ENCODE measurements around the gene THOC5. TPM values are rescaled to one million over a fixed set of nuclear protein-coding genes. Genes with fewer than 3 reads are reported as not detected.
"Not testable (repeated sequence)": the region's sequence is repeated elsewhere in the genome, so short reads cannot be mapped to it uniquely, and the experiment has no call there.

The THOC5 gene
- total RNA-seq, 2 experiments from 2014 or later, result 53.1 to 60.7 TPM

DNA sequence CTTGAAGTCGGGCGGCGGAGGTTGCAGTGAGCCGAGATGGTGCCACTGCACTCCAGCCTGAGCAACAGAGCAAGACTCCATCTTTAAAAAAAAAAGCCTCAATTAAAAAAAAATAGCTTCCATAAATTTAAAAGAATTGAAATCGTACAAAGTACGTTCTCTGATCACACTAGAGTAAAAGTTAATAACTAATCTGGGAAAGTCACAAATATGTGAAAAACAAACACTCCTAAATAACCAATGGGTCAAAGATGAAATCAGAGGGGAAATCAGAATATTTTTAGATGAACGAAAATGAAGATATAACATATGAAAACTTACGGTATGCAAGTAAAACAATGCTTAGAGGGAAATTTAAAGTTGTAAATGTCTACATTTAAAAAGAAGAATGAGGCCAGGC lies 53.7 kb downstream of the THOC5 start:
- ATAC-seq, result no peak
- ChIA-PET CTCF (no interaction called here), POLR2A (interaction anchor here (0.5 to 0.6 kb wide), 2 partner anchors 37 to 319 kb away, joined by 4 read pairs; no protein-coding TSS in a partner anchor)

DNA sequence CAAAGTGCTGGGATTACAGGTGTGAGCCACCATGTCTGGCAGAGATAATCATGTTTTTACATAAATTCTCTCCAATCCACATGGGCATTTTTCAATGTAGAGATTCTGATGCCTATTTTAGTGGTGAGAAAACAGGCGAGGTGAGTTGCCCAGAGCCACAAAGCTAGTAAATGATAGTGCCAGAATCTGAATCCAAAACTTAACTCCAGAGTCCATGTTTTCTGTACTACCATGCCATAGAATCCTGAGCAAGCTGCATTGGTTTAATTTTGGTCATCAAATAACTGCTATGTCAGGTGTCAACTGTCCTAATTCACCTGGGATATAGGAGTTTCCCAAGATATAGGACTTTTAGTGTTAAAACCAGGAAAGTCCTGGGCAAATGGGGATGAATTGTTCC lies 59.9 kb downstream of the THOC5 start:
- ATAC-seq (no peak), DNase-seq (no peak)
- Mint-ChIP-seq H3K9me3 (ENCODE audit: insufficient read depth) (peaks cover 8% of the 10 kb centered on the region), H3K27ac (no peak overlapping the region), H3K4me1 (ENCODE audit: low read depth) (no peaks in the 10 kb centered on the region), H3K4me3 (no peak overlapping the region), H3K27me3 (ENCODE audit: low read depth) (no peaks in the 10 kb centered on the region), H3K36me3 (ENCODE audit: low read depth) (peaks cover 11% of the 10 kb centered on the region)
- POLR2A ChIA-PET, result no interaction called here
- CTCF ChIA-PET, result no interaction called here

More for the DNA sequence above, 53.7 kb downstream of the THOC5 start:
- H3K9me3 Mint-ChIP-seq (ENCODE audit: insufficient read depth), result peaks cover 3% of the 10 kb centered on the region
- H3K4me3 Mint-ChIP-seq, result no peak overlapping the region
- no peaks in the 10 kb centered on the region for H3K27me3 Mint-ChIP-seq (ENCODE audit: low read depth)
- H3K4me1 Mint-ChIP-seq (ENCODE audit: low read depth), result no peaks in the 10 kb centered on the region
- H3K27ac Mint-ChIP-seq, result no peak overlapping the region
- DNase-seq, result no peak
- peaks cover 9% of the 10 kb centered on the region for H3K36me3 Mint-ChIP-seq (ENCODE audit: low read depth)

DNA sequence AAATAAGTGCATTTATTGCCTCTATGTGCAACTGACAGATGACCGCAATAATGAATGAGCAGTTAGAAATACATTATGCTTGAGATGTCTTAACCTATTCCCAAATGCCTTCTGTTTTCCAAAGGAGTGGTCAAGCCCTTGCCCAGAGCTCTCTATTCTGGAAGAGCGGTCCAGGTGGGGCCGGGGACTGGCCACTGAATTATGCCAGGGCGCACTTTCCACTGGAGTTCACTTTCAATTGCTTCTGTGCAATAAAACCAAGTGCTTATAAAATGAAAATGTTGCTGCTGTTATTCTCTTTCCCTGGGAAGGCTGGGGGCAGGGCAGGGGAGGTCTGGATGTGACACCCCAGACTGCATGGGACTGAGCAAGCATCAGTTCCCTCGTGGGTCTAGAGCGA lies 62.5 kb downstream of the THOC5 start:
- no peak overlapping the region for H3K27ac Mint-ChIP-seq

DNA sequence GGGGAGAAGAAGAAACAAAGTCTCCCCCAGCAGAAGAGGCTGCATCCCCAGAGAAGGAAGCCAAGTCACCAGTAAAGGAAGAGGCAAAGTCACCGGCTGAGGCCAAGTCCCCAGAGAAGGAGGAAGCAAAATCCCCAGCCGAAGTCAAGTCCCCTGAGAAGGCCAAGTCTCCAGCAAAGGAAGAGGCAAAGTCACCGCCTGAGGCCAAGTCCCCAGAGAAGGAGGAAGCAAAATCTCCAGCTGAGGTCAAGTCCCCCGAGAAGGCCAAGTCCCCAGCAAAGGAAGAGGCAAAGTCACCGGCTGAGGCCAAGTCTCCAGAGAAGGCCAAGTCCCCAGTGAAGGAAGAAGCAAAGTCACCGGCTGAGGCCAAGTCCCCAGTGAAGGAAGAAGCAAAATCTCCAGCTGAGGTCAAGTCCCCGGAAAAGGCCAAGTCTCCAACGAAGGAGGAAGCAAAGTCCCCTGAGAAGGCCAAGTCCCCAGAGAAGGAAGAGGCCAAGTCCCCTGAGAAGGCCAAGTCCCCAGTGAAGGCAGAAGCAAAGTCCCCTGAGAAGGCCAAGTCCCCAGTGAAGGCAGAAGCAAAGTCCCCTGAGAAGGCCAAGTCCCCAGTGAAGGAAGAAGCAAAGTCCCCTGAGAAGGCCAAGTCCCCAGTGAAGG lies 64.3 kb downstream of the THOC5 start:
- H3K9me3 Mint-ChIP-seq (ENCODE audit: insufficient read depth); DNase-seq; POLR2A ChIA-PET; H3K27ac Mint-ChIP-seq; H3K27me3 Mint-ChIP-seq (ENCODE audit: low read depth); ATAC-seq; H3K4me1 Mint-ChIP-seq (ENCODE audit: low read depth); H3K4me3 Mint-ChIP-seq; H3K36me3 Mint-ChIP-seq (ENCODE audit: low read depth): not testable (repeated sequence)
- CTCF ChIA-PET, result interaction anchor here (0.7 kb wide), 1 partner anchor 1806 kb away, joined by 3 read pairs; no protein-coding TSS in a partner anchor

More for the DNA sequence above, 62.5 kb downstream of the THOC5 start:
- DNase-seq, result no peak
- H3K9me3 Mint-ChIP-seq (ENCODE audit: insufficient read depth), result peaks cover 8% of the 10 kb centered on the region
- POLR2A ChIA-PET, result no interaction called here
- peaks cover 11% of the 10 kb centered on the region for H3K36me3 Mint-ChIP-seq (ENCODE audit: low read depth)
- no peaks in the 10 kb centered on the region for H3K4me1 Mint-ChIP-seq (ENCODE audit: low read depth)
- no peaks in the 10 kb centered on the region for H3K27me3 Mint-ChIP-seq (ENCODE audit: low read depth)
- no peak overlapping the region for H3K4me3 Mint-ChIP-seq
- no peak for ATAC-seq
- CTCF ChIA-PET, result no interaction called here

DNA sequence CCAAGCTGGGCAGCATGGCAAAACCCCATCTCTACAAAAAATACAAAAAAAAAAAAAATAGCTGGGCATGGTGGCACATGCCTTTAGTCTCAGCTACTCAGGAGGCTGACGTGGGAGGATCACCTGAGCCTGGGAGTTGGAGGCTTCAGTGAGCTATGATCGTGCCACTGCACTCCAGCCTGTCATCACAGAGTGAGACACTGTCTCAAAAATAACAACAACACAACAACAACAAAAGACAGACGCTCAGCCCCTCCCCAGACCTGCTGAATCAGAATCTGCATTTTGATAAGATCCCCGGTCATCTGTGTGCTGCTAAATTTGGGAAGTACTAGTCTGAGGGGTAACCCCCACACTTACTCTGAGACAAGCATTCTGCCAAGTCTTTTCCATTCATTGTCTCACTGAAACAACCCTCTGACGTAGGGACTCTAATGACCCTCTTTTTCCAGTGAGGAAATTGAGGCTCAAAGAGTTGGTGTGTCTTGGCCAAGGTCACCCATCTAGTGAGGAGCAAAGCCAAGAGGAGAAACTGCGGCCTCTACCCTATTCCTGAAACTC lies 66.1 kb downstream of the THOC5 start:
- no peaks in the 10 kb centered on the region for H3K27me3 Mint-ChIP-seq (ENCODE audit: low read depth)
- H3K4me1 Mint-ChIP-seq (ENCODE audit: low read depth), result no peaks in the 10 kb centered on the region
- ATAC-seq, result no peak
- no peaks in the 10 kb centered on the region for H3K36me3 Mint-ChIP-seq (ENCODE audit: low read depth)
- H3K27ac Mint-ChIP-seq, result no peak overlapping the region
- no peak for DNase-seq
- POLR2A ChIA-PET, result no interaction called here
- H3K9me3 Mint-ChIP-seq (ENCODE audit: insufficient read depth), result no peaks in the 10 kb centered on the region
- CTCF ChIA-PET, result no interaction called here
- H3K4me3 Mint-ChIP-seq, result no peak overlapping the region

DNA sequence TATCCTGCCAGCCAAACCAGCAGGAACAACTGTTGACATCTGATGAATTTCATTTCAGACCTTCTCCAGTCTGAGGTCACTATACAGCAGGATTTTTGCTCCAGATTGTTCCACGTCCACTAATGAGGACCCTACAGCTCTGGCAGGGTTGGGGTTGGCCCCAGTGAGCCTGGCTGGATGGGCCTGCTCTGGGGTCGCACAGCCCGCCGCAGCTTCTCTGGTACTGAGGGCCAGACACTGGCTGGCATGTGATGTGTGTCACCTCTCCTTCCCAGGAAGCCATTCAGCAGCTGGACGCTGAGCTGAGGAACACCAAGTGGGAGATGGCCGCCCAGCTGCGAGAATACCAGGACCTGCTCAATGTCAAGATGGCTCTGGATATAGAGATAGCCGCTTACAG lies 68.1 kb downstream of the THOC5 start:
- Mint-ChIP-seq H3K27ac (no peak overlapping the region), H3K27me3 (ENCODE audit: low read depth) (peaks cover 15% of the 10 kb centered on the region), H3K4me3 (no peak overlapping the region), H3K4me1 (ENCODE audit: low read depth) (peaks cover 5% of the 10 kb centered on the region), H3K36me3 (ENCODE audit: low read depth) (no peaks in the 10 kb centered on the region), H3K9me3 (ENCODE audit: insufficient read depth) (no peaks in the 10 kb centered on the region)
- ATAC-seq (no peak), DNase-seq (no peak)
- ChIA-PET CTCF (interaction anchor here (0.8 kb wide), 1 partner anchor 26 kb away, joined by 3 read pairs; no protein-coding TSS in a partner anchor), POLR2A (no interaction called here)

DNA sequence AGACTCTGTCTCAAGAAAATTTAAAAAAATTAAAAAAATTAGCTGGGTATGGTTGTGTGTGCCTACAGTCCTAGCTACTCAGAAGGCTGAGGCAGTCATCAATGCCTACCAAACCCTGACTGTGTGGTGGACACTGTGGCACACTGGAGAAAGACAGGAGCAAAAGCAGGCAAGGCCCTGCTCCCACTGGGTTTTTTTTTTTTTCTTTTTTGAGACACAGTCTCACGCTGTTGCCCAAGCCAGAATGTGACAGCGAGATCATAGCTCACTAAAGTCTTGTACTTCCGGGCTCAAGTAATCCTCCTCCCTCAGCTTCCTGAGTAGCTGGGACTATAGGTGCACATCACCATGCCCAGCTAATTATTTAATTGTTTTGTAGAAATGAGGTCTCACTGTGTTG lies 68.9 kb downstream of the THOC5 start:
- Mint-ChIP-seq H3K4me3 (no peak overlapping the region), H3K36me3 (ENCODE audit: low read depth) (peaks cover 1% of the 10 kb centered on the region), H3K4me1 (ENCODE audit: low read depth) (peaks cover 6% of the 10 kb centered on the region), H3K27ac (no peak overlapping the region), H3K9me3 (ENCODE audit: insufficient read depth) (no peaks in the 10 kb centered on the region), H3K27me3 (ENCODE audit: low read depth) (peaks cover 17% of the 10 kb centered on the region)
- ATAC-seq (no peak), DNase-seq (no peak)
- POLR2A ChIA-PET, result no interaction called here
- CTCF ChIA-PET, result interaction anchor here (0.8 kb wide), 1 partner anchor 27 kb away, joined by 3 read pairs; no protein-coding TSS in a partner anchor

DNA sequence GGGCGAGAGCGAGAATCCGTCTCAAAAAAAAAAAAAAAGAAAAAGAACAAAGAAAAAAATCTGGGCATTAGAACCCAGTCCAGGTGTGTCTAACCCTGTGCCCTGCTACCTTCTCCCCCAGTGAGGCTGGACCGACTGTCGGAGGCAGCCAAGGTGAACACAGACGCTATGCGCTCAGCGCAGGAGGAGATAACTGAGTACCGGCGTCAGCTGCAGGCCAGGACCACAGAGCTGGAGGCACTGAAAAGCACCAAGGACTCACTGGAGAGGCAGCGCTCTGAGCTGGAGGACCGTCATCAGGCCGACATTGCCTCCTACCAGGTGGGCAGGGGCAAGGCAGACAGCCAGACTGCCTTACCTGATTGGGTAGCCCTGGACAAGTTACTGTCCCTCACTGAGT lies 70.3 kb downstream of the THOC5 start:
- H3K27me3 Mint-ChIP-seq (ENCODE audit: low read depth), result peaks cover 31% of the 10 kb centered on the region
- DNase-seq (no peak), ATAC-seq (no peak)
- no peaks in the 10 kb centered on the region for H3K9me3 Mint-ChIP-seq (ENCODE audit: insufficient read depth)
- no peak overlapping the region for H3K4me3 Mint-ChIP-seq
- no peak overlapping the region for H3K27ac Mint-ChIP-seq
- peaks cover 10% of the 10 kb centered on the region for H3K4me1 Mint-ChIP-seq (ENCODE audit: low read depth)
- POLR2A ChIA-PET, result no interaction called here
- CTCF ChIA-PET, result interaction anchor here (1.2 kb wide), 1 partner anchor 12 kb away, joined by 3 read pairs; no protein-coding TSS in a partner anchor
- H3K36me3 Mint-ChIP-seq (ENCODE audit: low read depth), result peaks cover 4% of the 10 kb centered on the region

DNA sequence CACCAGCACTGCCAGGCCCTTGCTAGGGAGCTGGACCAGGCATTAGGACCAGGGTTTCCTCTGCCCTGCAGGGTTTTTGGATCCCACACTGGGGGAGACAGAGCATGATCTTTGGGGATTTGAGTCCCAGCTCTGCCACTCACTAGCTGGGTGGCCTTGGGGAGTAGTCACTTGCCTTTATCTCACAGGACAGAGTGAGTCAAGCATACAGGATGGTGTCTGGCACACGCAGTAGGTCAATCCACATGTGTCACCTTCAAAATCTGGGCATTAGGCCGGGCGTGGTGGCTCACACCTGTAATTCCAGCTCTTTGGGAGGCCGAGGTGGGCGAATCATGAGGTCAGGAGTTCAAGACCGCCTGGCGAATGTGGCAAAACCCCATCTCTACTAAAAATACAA lies 70.8 kb downstream of the THOC5 start:
- Mint-ChIP-seq H3K36me3 (ENCODE audit: low read depth) (peaks cover 4% of the 10 kb centered on the region), H3K27me3 (ENCODE audit: low read depth) (peaks cover 33% of the 10 kb centered on the region), H3K4me1 (ENCODE audit: low read depth) (peaks cover 10% of the 10 kb centered on the region), H3K4me3 (no peak overlapping the region), H3K9me3 (ENCODE audit: insufficient read depth) (no peaks in the 10 kb centered on the region), H3K27ac (no peak overlapping the region)
- no peak for DNase-seq
- ATAC-seq, result no peak
- CTCF ChIA-PET, result interaction anchor here (1.2 to 2.2 kb wide), 2 partner anchors 12 kb away, joined by 3 to 9 read pairs; no protein-coding TSS in a partner anchor
- POLR2A ChIA-PET, result no interaction called here

DNA sequence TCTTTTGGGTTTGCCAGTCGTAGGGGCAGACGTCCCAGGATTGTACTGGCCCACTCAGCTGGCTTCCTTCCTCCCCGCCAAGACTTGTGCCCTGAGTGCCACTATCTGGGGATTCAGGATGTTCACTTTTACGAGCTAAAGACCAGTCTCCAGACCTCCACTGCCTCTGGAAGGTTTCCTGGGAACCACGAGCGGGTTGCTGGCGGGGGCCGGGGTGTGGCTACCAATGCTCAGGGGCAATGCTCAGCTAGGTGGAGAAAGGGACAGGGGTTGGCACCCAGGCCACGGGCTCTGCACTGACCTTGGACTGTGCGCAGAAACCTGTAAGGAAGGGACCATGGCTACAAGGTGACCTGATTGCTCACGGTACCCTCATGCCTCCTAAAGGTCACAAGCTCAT lies 71.3 kb downstream of the THOC5 start:
- DNase-seq (no peak), ATAC-seq (no peak)
- Mint-ChIP-seq H3K9me3 (ENCODE audit: insufficient read depth) (no peaks in the 10 kb centered on the region), H3K27me3 (ENCODE audit: low read depth) (peaks cover 34% of the 10 kb centered on the region), H3K27ac (no peak overlapping the region), H3K36me3 (ENCODE audit: low read depth) (peaks cover 4% of the 10 kb centered on the region), H3K4me3 (no peak overlapping the region), H3K4me1 (ENCODE audit: low read depth) (peaks cover 10% of the 10 kb centered on the region)
- CTCF ChIA-PET, result interaction anchor here (2.2 kb wide), 1 partner anchor 11 kb away, joined by 9 read pairs; no protein-coding TSS in a partner anchor
- POLR2A ChIA-PET, result no interaction called here

DNA sequence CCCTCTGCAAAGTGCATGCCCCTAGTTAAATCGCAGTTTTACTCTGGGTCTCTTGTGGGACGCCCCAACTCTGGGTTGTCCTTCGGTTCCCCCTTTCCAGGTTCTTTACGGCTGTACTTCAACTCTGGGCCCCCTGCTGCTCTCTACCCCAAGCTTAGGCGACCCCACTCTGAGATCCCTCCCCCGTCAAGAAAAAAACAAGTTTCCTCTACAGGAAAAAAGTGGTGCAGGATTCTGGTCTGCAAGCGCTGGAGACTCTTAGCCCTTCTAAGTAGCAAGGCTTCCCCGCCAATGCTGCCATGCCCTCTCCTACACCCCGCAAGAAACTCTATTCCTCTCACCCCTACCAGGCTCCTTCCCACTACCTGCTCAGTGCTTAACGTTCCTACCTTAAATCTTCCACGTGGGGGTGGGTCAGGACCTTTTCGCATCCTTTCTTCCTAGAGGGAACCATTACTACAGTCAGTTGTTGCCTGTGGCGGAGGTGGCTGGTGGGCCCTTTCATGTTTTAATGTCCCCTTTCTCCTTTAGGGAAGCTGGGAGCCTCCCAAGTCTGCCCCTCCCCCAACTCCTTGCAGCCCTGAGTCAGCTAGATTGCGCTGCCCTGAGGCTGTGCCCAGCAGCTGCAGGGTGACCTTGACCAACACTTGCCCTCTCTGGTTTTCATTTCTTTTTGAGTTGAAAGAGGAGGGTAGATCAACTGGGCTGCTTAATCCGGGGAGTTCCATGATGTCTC lies 72.1 kb downstream of the THOC5 start:
- peaks cover 4% of the 10 kb centered on the region for H3K36me3 Mint-ChIP-seq (ENCODE audit: low read depth)
- CTCF ChIA-PET, result interaction anchor here (1.0 to 2.2 kb wide), 2 partner anchors 10 to 292 kb away, joined by 3 to 9 read pairs; no protein-coding TSS in a partner anchor
- peak overlapping the region; percentile 68 for H3K4me3 Mint-ChIP-seq
- H3K27me3 Mint-ChIP-seq (ENCODE audit: low read depth), result peaks cover 37% of the 10 kb centered on the region
- H3K27ac Mint-ChIP-seq, result peak overlapping the region; percentile 48
- peak; percentile 9 for ATAC-seq
- no peak for DNase-seq
- H3K4me1 Mint-ChIP-seq (ENCODE audit: low read depth), result peaks cover 10% of the 10 kb centered on the region
- H3K9me3 Mint-ChIP-seq (ENCODE audit: insufficient read depth), result no peaks in the 10 kb centered on the region
- POLR2A ChIA-PET, result no interaction called here

All from activated CD8-positive, alpha-beta T cell treated with anti-CD3 and anti-CD28 coated beads, Interleukin-2, amount 10 ng/mL, durations not matched to agents 7 days and 5 days (primary cell).